Tibial nerve (tissue), 4 donors: ENCODE measurements around the gene LILRA5. TPM values are rescaled to one million over a fixed set of nuclear protein-coding genes. Genes with fewer than 3 reads are reported as not detected.
A peak's percentile ranks its signal among the peaks of the same experiment; 100 is the strongest.

Source experiments
- DNase-seq, 2 donors: peaks; one replicate each; pipeline ENCODE4 v3.0.0-alpha.2; 2019; ENCODE audit warnings: low spot score in 2 of 2
- H3K27ac ChIP-seq, 4 donors: fragments of 200-600 bp; sonication (generic) in 3 of 4; one replicate each; pipeline ENCODE4 v1.5.1; 2017 to 2019; ENCODE audit warnings: mild to moderate bottlenecking in 1 of 4
- H3K27me3 ChIP-seq, 2 donors: fragments of 200-600 bp; sonication (generic) in 1 of 2; one replicate each; pipeline versions ENCODE4 v1.5.1 to v1.6.0; 2017 to 2019
- H3K36me3 ChIP-seq, 3 donors: fragments of 200-600 bp; sonication (generic); one replicate each; pipeline ENCODE4 v1.5.1; 2018 to 2019
- H3K4me1 ChIP-seq, 4 donors: fragments of 200-600 bp; sonication (generic) in 3 of 4; one replicate each; pipeline ENCODE4 v1.5.1; 2017 to 2019
- H3K4me3 ChIP-seq, 4 donors: fragments of 200-600 bp; sonication (generic) in 3 of 4; one replicate each; pipeline ENCODE4 v1.5.1; 2017 to 2019; ENCODE audit warnings: mild to moderate bottlenecking in 1 of 4, moderate library complexity in 1 of 4
- H3K9me3 ChIP-seq, 4 donors: fragments of 200-600 bp; sonication (generic) in 3 of 4; one replicate each; pipeline ENCODE4 v1.5.1; 2017 to 2019
- EP300 ChIP-seq, 2 donors: sonication (generic); formaldehyde crosslinking; IDR thresholded peaks; one replicate each; pipeline ENCODE4 v1.6.1; 2017; ENCODE audit warnings: antibody characterized with exemption in 2 of 2, mild to moderate bottlenecking in 1 of 2
- POLR2A ChIP-seq, 2 donors: fragments of 450-650 bp; IDR thresholded peaks; one replicate each; pipeline ENCODE4 v1.6.1; 2017; ENCODE audit warnings: antibody characterized with exemption in 2 of 2, mild to moderate bottlenecking in 2 of 2, moderate library complexity in 2 of 2
- WGBS, 2 donors: methylation state at CpG; one replicate each; pipeline ENCODE4 v1.1.5; 2018; 5-methylcytosine and 5-hydroxymethylcytosine counted together
- total RNA-seq, 4 donors: library from RNA; depleted of rRNA; stranded (reverse); fragments of >200 nt; gene quantifications; one replicate each; pipeline ENCODE4 v1.1.0, GENCODE V29; 2016
- TF ChIP-seq, protein P1 (sequence below), 5 experiments: fragments of 200-600 bp in 3 of 5; fragments of 450-650 bp in 2 of 5; sonication (generic) in 3 of 5; IDR thresholded peaks; one replicate each; pipeline ENCODE4 v1.5.1; 2016 to 2019; ENCODE audit warnings: antibody characterized with exemption in 5 of 5, mild to moderate bottlenecking in 3 of 5, moderate library complexity in 2 of 5

Gene LILRA5
- total RNA-seq, 4 donors from 2014 or later, result 0.42 to 3.9 (median 1.4) TPM; not detected in 1

DNA sequence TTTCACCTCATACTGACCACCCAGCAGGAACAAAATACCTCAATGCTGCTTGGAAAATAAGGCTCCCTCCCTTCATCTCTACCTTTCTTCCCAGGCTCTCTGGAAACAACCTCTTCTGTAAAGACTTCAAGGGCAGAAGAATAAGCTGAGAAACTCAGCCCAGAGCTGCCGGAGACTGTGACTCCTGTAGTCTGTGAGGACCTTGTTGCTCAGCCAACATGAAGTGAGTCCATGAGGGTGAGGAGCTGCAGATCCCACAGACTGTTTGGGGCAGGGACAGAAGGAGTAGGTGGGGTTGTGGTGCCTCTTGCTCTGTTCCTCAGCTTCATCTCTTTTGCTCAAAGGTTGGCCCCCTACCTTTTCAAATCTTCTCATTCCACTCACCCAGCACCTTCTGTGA is 7.8 kb downstream of the LILRA5 start:
- TF ChIP-seq EP300 (IDR thresholded peaks at IDR 0.05) (no peak), POLR2A (IDR thresholded peaks at IDR 0.05) (no peak)
- TF ChIP-seq, protein P1, sequence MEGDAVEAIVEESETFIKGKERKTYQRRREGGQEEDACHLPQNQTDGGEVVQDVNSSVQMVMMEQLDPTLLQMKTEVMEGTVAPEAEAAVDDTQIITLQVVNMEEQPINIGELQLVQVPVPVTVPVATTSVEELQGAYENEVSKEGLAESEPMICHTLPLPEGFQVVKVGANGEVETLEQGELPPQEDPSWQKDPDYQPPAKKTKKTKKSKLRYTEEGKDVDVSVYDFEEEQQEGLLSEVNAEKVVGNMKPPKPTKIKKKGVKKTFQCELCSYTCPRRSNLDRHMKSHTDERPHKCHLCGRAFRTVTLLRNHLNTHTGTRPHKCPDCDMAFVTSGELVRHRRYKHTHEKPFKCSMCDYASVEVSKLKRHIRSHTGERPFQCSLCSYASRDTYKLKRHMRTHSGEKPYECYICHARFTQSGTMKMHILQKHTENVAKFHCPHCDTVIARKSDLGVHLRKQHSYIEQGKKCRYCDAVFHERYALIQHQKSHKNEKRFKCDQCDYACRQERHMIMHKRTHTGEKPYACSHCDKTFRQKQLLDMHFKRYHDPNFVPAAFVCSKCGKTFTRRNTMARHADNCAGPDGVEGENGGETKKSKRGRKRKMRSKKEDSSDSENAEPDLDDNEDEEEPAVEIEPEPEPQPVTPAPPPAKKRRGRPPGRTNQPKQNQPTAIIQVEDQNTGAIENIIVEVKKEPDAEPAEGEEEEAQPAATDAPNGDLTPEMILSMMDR (IDR thresholded peaks at IDR 0.05), result no peak
- no peak for DNase-seq
- Histone ChIP-seq H3K4me1 (no peaks in the 10 kb centered on the region), H3K27me3 (no peaks in the 10 kb centered on the region), H3K36me3 (no peaks in the 10 kb centered on the region), H3K4me3 (no peak overlapping the region), H3K27ac (no peak overlapping the region), H3K9me3 (no peaks in the 10 kb centered on the region)
- WGBS, 2 donors, result 75 to 86% methylated on average over 1 of the region's 1 CpG

GRCh38 chr19:54302257-54302656 is 10.7 kb downstream of the LILRA5 start:
- TF ChIP-seq POLR2A (IDR thresholded peaks at IDR 0.05) (no peak), EP300 (IDR thresholded peaks at IDR 0.05) (peak in 1 of 2 donors; percentile 38)
- TF ChIP-seq, protein P1 (IDR thresholded peaks at IDR 0.05), result no peak
- Histone ChIP-seq H3K27me3 (no peaks in the 10 kb centered on the region), H3K4me1 (no peaks in the 10 kb centered on the region), H3K36me3 (no peaks in the 10 kb centered on the region), H3K27ac (no peak overlapping the region), H3K9me3 (no peaks in the 10 kb centered on the region), H3K4me3 (no peak overlapping the region)
- no peak for DNase-seq
- WGBS, 2 donors, result 67 to 71% methylated on average over 4 of the region's 4 CpGs

GRCh38 chr19:54299515-54299914 is 13.5 kb downstream of the LILRA5 start:
- Histone ChIP-seq H3K27ac (no peak overlapping the region), H3K4me1 (no peaks in the 10 kb centered on the region), H3K9me3 (peaks cover 0 to 1% (median 0%) of the 10 kb centered on the region in 4 donors), H3K36me3 (no peaks in the 10 kb centered on the region), H3K27me3 (no peaks in the 10 kb centered on the region), H3K4me3 (no peak overlapping the region)
- no peak for TF ChIP-seq POLR2A (IDR thresholded peaks at IDR 0.05)
- no peak for TF ChIP-seq EP300 (IDR thresholded peaks at IDR 0.05)
- TF ChIP-seq, protein P1 (IDR thresholded peaks at IDR 0.05), result no peak
- 83 to 89% methylated on average over 5 of the region's 5 CpGs for WGBS, 2 donors
- no peak for DNase-seq

DNA sequence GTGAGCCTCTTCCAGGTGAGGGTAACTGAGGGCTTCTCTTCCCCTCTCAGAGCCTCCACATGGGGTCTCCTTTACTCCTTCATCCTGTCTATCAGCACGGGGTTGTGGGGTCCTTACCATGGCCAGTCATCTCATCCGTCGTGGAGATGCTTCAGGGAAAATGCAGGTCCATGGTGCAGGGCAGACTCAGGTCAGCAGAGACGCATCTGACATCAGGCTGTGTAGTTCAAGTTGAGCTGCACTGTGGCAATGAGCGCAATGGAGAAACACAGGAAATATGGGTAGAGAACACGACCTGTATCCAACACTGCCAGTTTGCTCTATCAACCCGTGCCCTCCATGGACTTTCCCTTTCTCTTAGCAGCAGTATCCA is 13.9 kb downstream of the LILRA5 start:
- DNase-seq, result no peak
- TF ChIP-seq EP300 (IDR thresholded peaks at IDR 0.05) (no peak), POLR2A (IDR thresholded peaks at IDR 0.05) (no peak)
- TF ChIP-seq, protein P1 (IDR thresholded peaks at IDR 0.05), result no peak

DNA sequence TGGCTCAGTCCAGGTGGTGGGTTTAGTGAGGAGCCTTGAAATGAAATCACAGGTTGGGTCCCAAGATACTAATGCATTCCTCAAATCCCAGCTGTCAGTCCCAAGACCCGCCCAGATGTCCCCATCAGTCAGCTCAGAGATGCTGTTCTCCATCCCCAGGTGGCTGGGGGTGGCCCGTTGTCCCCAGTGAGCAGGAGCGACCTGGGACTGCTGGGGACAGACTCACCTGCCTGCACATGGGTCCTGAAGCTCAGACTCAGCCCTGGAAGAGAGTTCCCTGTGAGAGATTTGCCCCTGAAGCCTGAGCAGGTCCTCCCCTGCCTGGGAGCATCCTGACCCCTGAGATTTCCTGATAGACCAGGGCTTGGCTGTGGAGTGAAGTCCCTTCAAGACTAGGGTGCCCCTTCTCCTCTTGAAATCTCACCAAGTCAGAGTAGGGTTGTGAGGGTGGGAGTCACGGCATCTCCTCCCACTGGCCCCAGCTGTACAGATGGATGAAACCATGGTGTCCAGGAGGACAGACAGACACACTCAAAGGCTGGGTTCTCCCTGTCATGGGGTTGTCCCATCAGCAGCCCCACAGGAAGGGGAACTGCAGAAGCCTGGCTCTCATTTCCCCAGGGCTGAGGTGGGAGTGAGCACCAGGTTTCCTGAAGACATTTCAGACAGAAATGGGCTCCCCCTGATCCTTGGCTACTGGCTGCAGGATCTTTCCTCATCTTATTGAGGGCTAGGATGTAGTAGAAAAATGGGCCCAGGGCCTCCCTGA is 14.4 kb downstream of the LILRA5 start:
- no peaks in the 10 kb centered on the region for H3K36me3 ChIP-seq
- H3K27ac ChIP-seq, result no peak overlapping the region
- DNase-seq, result no peak
- peaks cover 0 to 11% (median 0%) of the 10 kb centered on the region in 4 donors for H3K9me3 ChIP-seq
- WGBS, 2 donors, result 49 to 64% methylated on average over 2 of the region's 4 CpGs
- H3K27me3 ChIP-seq, result no peaks in the 10 kb centered on the region
- TF ChIP-seq, protein P1 (IDR thresholded peaks at IDR 0.05), result no peak
- no peak for TF ChIP-seq EP300 (IDR thresholded peaks at IDR 0.05)
- no peak for TF ChIP-seq POLR2A (IDR thresholded peaks at IDR 0.05)
- H3K4me1 ChIP-seq, result no peaks in the 10 kb centered on the region
- H3K4me3 ChIP-seq, result no peak overlapping the region

More for the DNA sequence above, 13.9 kb downstream of the LILRA5 start:
- no peak overlapping the region for H3K4me3 ChIP-seq
- H3K9me3 ChIP-seq, result peaks cover 0 to 5% (median 0%) of the 10 kb centered on the region in 4 donors
- no peaks in the 10 kb centered on the region for H3K27me3 ChIP-seq
- H3K36me3 ChIP-seq, result no peaks in the 10 kb centered on the region
- 65 to 68% methylated on average over 7 of the region's 7 CpGs for WGBS, 2 donors
- H3K4me1 ChIP-seq, result no peaks in the 10 kb centered on the region
- no peak overlapping the region for H3K27ac ChIP-seq
